Esophagus muscularis mucosa (tissue), 4 donors: Measurements from ENCODE around the gene RGS4. TPM values are rescaled to one million over a fixed set of nuclear protein-coding genes. Genes with fewer than 3 reads are reported as not detected.

Source experiments
- DNase-seq: peaks from one replicate; pipeline ENCODE4 v3.0.0-alpha.2; 2017; ENCODE audit errors: extremely low spot score
- H3K27ac ChIP-seq, 4 donors: fragments of 200-600 bp; sonication (generic); replicated peaks in 1 of 4; 1 replicate in 3 of 4; 2 replicates in 1 of 4; pipeline ENCODE4 v1.5.1; 2016 to 2019; ENCODE audit warnings: mild to moderate bottlenecking in 1 of 4
- H3K27me3 ChIP-seq, 4 donors: fragments of 200-600 bp; sonication (generic); one replicate each; pipeline versions ENCODE4 v1.5.1 to v1.6.0; 2016 to 2019
- H3K36me3 ChIP-seq, 4 donors: fragments of 200-600 bp; sonication (generic); one replicate each; pipeline ENCODE4 v1.5.1; 2016 to 2019
- H3K4me1 ChIP-seq, 4 donors: fragments of 200-600 bp; sonication (generic); one replicate each; pipeline ENCODE4 v1.5.1; 2016 to 2019
- H3K4me3 ChIP-seq, 4 donors: fragments of 200-600 bp; sonication (generic); 1 replicate in 2 of 4; 2 replicates in 2 of 4; pipeline ENCODE4 v1.5.1; 2016 to 2019; ENCODE audit warnings: mild to moderate bottlenecking in 4 of 4, moderate library complexity in 1 of 4
- H3K9me3 ChIP-seq, 4 donors: fragments of 200-600 bp; sonication (generic); 1 replicate in 3 of 4; 2 replicates in 1 of 4; pipeline ENCODE4 v1.5.1; 2016 to 2019
- EP300 ChIP-seq: sonication (generic); formaldehyde crosslinking; IDR thresholded peaks from one replicate; pipeline ENCODE4 v1.6.1; 2017; ENCODE audit warnings: antibody characterized with exemption
- POLR2A ChIP-seq: fragments of 450-650 bp; IDR thresholded peaks from one replicate; pipeline ENCODE4 v1.6.1; 2017; ENCODE audit warnings: antibody characterized with exemption, moderate library complexity, mild to moderate bottlenecking, low read depth
- POLR2AphosphoS5 ChIP-seq, 2 donors: sonication (generic); formaldehyde crosslinking; IDR thresholded peaks; one replicate each; pipeline ENCODE4 v1.6.1; 2017; ENCODE audit warnings: antibody characterized with exemption in 2 of 2
- WGBS: methylation state at CpG from one replicate; pipeline ENCODE4 v1.1.5; 2018; 5-methylcytosine and 5-hydroxymethylcytosine counted together
- intact Hi-C: fragments of 100-400 bp; cut with DNase I; formaldehyde crosslinking; loops from one replicate; pipeline ENCODE4 v1.15.1; 2023
- total RNA-seq, 4 donors: library from RNA; depleted of rRNA; stranded (reverse); fragments of >200 nt; gene quantifications; one replicate each; pipeline versions ENCODE4 v1.1.0 to v1.2.1, GENCODE V29; 2016
- TF ChIP-seq, protein P1 (sequence below), 3 experiments: fragments of 200-600 bp in 2 of 3; fragments of 450-650 bp in 1 of 3; sonication (generic) in 2 of 3; IDR thresholded peaks; one replicate each; pipeline ENCODE4 v1.5.1; 2017 to 2019; ENCODE audit warnings: antibody characterized with exemption in 3 of 3, mild to moderate bottlenecking in 2 of 3, moderate library complexity in 1 of 3

RGS4 gene
- total RNA-seq, 4 donors from 2014 or later = 15.8 to 39.9 (median 24.0) TPM

DNA sequence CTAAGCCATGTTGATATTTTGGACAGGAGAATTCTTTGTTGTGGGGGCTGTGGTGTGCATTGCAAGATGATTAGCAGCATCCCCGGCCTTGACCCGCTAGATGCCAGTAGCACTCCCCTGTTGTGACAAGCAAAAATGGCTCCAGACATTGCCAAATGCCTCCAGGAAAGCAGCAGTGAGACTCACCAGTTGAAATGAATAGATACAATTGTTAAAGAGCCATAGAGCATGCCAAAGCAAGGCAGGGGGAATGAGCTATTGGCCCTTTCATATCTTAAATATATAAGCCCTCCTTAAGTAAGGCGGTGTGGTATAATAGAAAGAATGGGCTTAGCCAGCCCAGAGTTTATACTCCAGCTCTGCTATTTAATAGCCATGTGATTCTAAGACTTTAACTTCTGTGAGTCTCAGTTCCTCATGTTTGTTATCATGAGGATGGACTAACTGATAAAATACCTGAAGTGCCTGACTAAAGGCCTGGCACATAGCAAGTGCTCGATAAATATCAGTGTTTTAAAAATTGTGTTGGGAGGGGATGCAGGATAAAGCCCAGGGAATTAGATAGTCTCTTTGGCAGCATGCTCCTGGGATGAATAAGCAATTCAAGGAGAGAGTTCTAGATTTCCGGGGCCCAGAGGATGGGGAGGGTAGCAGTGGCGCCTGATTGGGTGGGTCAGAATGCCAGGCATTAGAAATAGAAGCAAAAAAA is 21.1 kb upstream of the RGS4 start:
- WGBS = 94% methylated on average over 6 of the region's 6 CpGs
- Histone ChIP-seq H3K36me3 (no peaks in the 10 kb centered on the region), H3K27me3 (no peaks in the 10 kb centered on the region), H3K9me3 (no peaks in the 10 kb centered on the region), H3K27ac (no peak overlapping the region), H3K4me1 (no peaks in the 10 kb centered on the region), H3K4me3 (no peak overlapping the region)
- DNase-seq = no peak
- intact Hi-C loops = no loop called here
- TF ChIP-seq EP300 (no peak), POLR2A (no peak), POLR2AphosphoS5 (IDR thresholded peaks at IDR 0.05) (no peak)
- TF ChIP-seq, protein P1, sequence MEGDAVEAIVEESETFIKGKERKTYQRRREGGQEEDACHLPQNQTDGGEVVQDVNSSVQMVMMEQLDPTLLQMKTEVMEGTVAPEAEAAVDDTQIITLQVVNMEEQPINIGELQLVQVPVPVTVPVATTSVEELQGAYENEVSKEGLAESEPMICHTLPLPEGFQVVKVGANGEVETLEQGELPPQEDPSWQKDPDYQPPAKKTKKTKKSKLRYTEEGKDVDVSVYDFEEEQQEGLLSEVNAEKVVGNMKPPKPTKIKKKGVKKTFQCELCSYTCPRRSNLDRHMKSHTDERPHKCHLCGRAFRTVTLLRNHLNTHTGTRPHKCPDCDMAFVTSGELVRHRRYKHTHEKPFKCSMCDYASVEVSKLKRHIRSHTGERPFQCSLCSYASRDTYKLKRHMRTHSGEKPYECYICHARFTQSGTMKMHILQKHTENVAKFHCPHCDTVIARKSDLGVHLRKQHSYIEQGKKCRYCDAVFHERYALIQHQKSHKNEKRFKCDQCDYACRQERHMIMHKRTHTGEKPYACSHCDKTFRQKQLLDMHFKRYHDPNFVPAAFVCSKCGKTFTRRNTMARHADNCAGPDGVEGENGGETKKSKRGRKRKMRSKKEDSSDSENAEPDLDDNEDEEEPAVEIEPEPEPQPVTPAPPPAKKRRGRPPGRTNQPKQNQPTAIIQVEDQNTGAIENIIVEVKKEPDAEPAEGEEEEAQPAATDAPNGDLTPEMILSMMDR (IDR thresholded peaks at IDR 0.05) = no peak

DNA sequence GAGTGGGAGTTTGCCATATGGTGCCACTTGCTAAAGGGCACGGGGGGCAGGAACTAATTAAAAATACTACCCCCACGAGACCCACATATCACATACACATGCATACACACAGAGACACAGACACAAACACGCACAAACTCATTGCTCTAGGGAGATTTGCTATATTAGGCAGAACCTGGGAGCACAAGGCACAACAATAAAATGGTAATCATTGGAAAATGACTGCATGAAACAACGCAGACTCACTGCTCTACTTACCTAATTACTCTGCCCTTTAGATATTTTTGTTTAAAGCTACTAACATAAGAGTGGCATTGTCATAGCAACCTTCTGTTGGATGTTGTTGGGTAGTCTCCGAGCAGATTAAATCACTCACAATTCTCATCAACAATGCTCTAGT is 20.3 kb upstream of the RGS4 start:
- intact Hi-C loops = no loop called here
- no peaks in the 10 kb centered on the region for H3K4me1 ChIP-seq
- no peaks in the 10 kb centered on the region for H3K9me3 ChIP-seq
- H3K27ac ChIP-seq = no peak overlapping the region
- no peak overlapping the region for H3K4me3 ChIP-seq
- 80% methylated on average over 5 of the region's 5 CpGs for WGBS
- H3K27me3 ChIP-seq = no peaks in the 10 kb centered on the region
- no peak for DNase-seq
- TF ChIP-seq EP300 (no peak), POLR2AphosphoS5 (IDR thresholded peaks at IDR 0.05) (no peak), POLR2A (no peak)
- TF ChIP-seq, protein P1 (IDR thresholded peaks at IDR 0.05) = no peak
- no peaks in the 10 kb centered on the region for H3K36me3 ChIP-seq

DNA sequence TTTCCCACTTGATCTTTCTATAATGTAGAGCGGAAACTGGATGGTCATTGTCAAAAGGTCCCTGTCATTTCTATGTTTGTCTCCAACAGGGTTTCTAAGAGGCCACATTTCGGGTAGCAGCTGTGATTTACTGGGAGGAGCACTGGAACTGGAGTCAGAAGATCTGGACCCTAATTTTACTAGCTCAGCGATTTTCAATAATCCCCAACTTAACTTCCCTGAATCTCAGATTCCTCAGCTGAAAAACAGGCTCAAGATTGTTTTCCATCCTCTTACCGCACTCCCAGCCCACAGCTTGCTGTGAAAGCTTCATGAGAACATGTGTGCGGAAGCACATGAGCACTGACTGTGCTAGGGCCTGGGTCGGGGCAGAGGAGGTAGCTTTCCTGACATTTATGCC is 19.9 kb upstream of the RGS4 start:
- Histone ChIP-seq H3K4me1 (no peaks in the 10 kb centered on the region), H3K36me3 (no peaks in the 10 kb centered on the region), H3K9me3 (no peaks in the 10 kb centered on the region), H3K4me3 (no peak overlapping the region), H3K27me3 (no peaks in the 10 kb centered on the region), H3K27ac (no peak overlapping the region)
- 91% methylated on average over 6 of the region's 6 CpGs for WGBS
- TF ChIP-seq, protein P1 (IDR thresholded peaks at IDR 0.05) = no peak
- TF ChIP-seq POLR2A = no peak
- no peak for TF ChIP-seq EP300
- TF ChIP-seq POLR2AphosphoS5 (IDR thresholded peaks at IDR 0.05) = no peak
- DNase-seq = no peak
- intact Hi-C loops = no loop called here

DNA sequence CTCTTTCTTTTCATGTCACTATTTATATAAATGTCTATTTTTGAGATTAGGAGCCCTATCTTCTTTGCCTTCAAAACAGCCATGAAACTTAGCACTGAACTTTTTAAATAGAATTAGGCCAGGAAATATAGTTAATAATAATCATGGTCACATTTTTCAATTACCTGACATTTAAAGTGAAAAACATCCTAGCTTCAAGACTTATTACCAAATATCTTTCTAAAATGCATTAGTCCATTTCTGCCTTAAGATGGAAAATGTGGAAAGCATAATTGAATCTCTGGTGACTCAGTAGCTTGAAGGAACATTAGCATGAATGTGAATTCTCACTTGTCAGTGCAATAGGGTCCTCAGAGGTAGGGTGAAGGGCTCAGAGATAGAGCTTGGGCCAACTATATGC is 18.7 kb upstream of the RGS4 start:
- H3K27me3 ChIP-seq = no peaks in the 10 kb centered on the region
- intact Hi-C loops = no loop called here
- no peaks in the 10 kb centered on the region for H3K9me3 ChIP-seq
- no peak overlapping the region for H3K4me3 ChIP-seq
- H3K27ac ChIP-seq = no peak overlapping the region
- no peaks in the 10 kb centered on the region for H3K36me3 ChIP-seq
- DNase-seq = no peak
- TF ChIP-seq POLR2A (no peak), EP300 (no peak), POLR2AphosphoS5 (IDR thresholded peaks at IDR 0.05) (no peak)
- TF ChIP-seq, protein P1 (IDR thresholded peaks at IDR 0.05) = no peak
- H3K4me1 ChIP-seq = no peaks in the 10 kb centered on the region

DNA sequence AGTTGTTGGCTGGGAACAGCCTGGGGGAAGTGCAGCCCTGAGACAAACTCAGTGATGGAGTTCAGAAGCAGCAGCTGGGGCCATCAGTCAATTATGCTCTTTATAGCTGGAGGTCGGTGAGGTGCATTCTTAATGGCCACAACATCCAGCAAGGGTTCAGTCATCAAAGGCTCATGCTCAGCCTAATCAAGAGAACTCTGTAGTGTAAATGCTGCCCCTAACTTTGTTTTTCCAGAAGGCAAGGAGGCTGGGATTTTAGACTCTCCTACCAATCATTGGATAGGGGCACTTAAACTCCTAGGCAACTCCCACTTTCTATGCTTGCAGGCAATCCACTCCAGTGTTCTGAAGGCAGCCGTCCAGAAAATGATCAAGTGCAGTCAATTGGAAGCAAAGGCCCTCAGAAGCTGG is 15.0 kb upstream of the RGS4 start:
- 88% methylated on average over 1 of the region's 2 CpGs for WGBS

More for the DNA sequence above, 15.0 kb upstream of the RGS4 start:
- Histone ChIP-seq H3K27ac (no peak overlapping the region), H3K36me3 (no peaks in the 10 kb centered on the region), H3K4me1 (no peaks in the 10 kb centered on the region), H3K9me3 (no peaks in the 10 kb centered on the region), H3K27me3 (no peaks in the 10 kb centered on the region), H3K4me3 (no peak overlapping the region)
- intact Hi-C loops = no loop called here
- no peak for DNase-seq
- no peak for TF ChIP-seq EP300
- TF ChIP-seq, protein P1 (IDR thresholded peaks at IDR 0.05) = no peak
- TF ChIP-seq POLR2A = no peak
- TF ChIP-seq POLR2AphosphoS5 (IDR thresholded peaks at IDR 0.05) = no peak
